Aorta (tissue), 5 donors: ENCODE data around the gene RUVBL1. TPM values are rescaled to one million over a fixed set of nuclear protein-coding genes. Genes with fewer than 3 reads are reported as not detected.
A peak's percentile ranks its signal among the peaks of the same experiment; 100 is the strongest.

Source experiments
- ATAC-seq: fragments of 200-7000 bp; cut with Tn5 transposase; one replicate; pipeline ENCODE4 v1.9.1; 2022; ENCODE audit warnings: moderate library complexity; ENCODE audit not compliant: low FRiP score
- DNase-seq, 2 donors: peaks; one replicate each; pipeline ENCODE4 v3.0.0-alpha.2; 2020
- H3K27ac ChIP-seq, 2 donors: one replicate each; pipeline ENCODE4 v1.5.1; 2013; ENCODE audit warnings: low read length in 2 of 2, mild to moderate bottlenecking in 2 of 2, moderate library complexity in 2 of 2, control low read depth in 1 of 2, inconsistent platforms in 1 of 2, low read depth in 1 of 2
- H3K27me3 ChIP-seq, 2 donors: one replicate each; pipeline ENCODE4 v1.6.1; 2013; ENCODE audit warnings: control low read depth in 1 of 2, low read length in 1 of 2, mild to moderate bottlenecking in 1 of 2, moderate library complexity in 1 of 2; ENCODE audit not compliant: insufficient read depth in 2 of 2, control insufficient read depth in 1 of 2
- H3K36me3 ChIP-seq, 2 donors: one replicate each; pipeline ENCODE4 v1.6.1; 2013; ENCODE audit warnings: control low read depth in 1 of 2, low read length in 1 of 2, mild to moderate bottlenecking in 1 of 2; ENCODE audit not compliant: insufficient read depth in 2 of 2, control insufficient read depth in 1 of 2
- H3K4me1 ChIP-seq, 2 donors: one replicate each; pipeline ENCODE4 v1.6.1; 2013; ENCODE audit warnings: low read length in 2 of 2, control low read depth in 1 of 2, mild to moderate bottlenecking in 1 of 2, moderate library complexity in 1 of 2; ENCODE audit not compliant: insufficient read depth in 2 of 2, control insufficient read depth in 1 of 2
- H3K4me3 ChIP-seq, 2 donors: one replicate each; pipeline ENCODE4 v1.5.1; 2013; ENCODE audit warnings: low read length in 2 of 2, control low read depth in 1 of 2, mild to moderate bottlenecking in 1 of 2
- H3K9me3 ChIP-seq: one replicate; pipeline ENCODE4 v1.6.1; 2013; ENCODE audit warnings: mild to moderate bottlenecking, low read length; ENCODE audit not compliant: control insufficient read depth
- WGBS, 2 donors: extraction: QIAGEN DNeasy Blood & Tissue Kit; methylation state at CpG; one replicate each; pipeline ENCODE4 v1.1.7; 2013; 5-methylcytosine and 5-hydroxymethylcytosine counted together
- intact Hi-C, 2 donors: fragments of 100-400 bp; cut with DNase I; formaldehyde crosslinking; loops; one replicate each; pipeline versions ENCODE4 v1.14.2 to v1.15.0; 2022
- polyA plus RNA-seq, 2 donors: library from polyadenylated mRNA; stranded (reverse); fragments of 200-250 nt; gene quantifications; one replicate each; pipeline ENCODE4 v1.2.3, GENCODE V29; 2013
- total RNA-seq, 2 donors: library from RNA; stranded (reverse); fragmentation: NEBNext Ultra II Directional; extraction: Animal tissue kit (Norgen Biotek cat#: 25700); gene quantifications; one replicate each; pipeline ENCODE4 v1.2.1, GENCODE V29; 2021
- donor health status: healthy with polysubstance abuse.
- donor health status: Bipolar disorder and iron deficiency.
- donor health status: DM: no; HTN: no; CAD: no.
- donor health status: DM: no; HTN: no; CAD: no.
- donor health status: DM: yes; HTN: yes; CAD: no.

Gene RUVBL1
- total and polyA plus RNA-seq, 4 donors: 12.3 to 18.5 (median 16.5) TPM

DNA sequence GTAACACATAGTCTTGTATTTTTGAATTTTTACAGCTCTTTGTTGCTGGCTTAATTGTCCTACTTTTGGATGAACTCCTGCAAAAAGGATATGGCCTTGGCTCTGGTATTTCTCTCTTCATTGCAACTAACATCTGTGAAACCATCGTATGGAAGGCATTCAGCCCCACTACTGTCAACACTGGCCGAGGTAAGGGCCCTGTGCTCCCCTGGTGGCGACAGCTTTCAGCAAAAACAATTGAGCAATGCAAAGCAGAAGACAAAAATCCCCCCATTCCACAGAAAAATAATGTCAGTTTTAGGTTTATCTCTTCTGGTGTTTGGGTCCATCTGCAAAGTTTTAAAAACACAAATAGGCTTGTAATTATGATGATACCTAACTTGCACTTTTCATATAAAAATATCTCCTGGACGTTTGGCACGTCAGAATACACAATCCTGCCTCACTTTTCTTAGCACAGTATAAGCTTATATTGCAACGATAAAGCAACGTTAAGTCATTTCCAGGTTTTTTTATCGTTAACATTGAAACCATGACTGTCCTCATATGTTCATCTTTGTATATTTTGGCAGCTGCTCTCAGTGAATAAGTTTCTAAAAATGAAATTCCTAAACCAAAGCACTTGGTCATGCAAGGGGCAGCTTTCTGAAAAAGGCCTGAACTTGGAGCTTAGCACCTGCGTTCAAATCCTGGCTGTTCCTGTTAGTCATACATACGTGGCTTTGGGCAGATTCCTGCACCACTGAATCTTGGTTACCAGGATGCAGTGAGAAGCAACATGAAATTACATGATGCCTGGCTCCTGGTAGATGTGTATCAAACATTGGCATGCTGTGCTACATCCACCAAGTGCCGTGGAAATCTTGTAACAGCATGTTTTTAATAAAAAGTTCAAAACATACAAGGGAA is 62.9 kb downstream of the RUVBL1 start:
- WGBS, 2 donors: 44 to 50% methylated on average over 11 of the region's 11 CpGs
- Histone ChIP-seq H3K9me3 (no peaks in the 10 kb centered on the region), H3K27ac (no peak overlapping the region), H3K4me1 (no peaks in the 10 kb centered on the region), H3K36me3 (peaks cover 0 to 15% of the 10 kb centered on the region in 2 donors), H3K27me3 (no peaks in the 10 kb centered on the region), H3K4me3 (no peak overlapping the region)
- ATAC-seq (no peak), DNase-seq (no peak)
- intact Hi-C loops: no loop called here

DNA sequence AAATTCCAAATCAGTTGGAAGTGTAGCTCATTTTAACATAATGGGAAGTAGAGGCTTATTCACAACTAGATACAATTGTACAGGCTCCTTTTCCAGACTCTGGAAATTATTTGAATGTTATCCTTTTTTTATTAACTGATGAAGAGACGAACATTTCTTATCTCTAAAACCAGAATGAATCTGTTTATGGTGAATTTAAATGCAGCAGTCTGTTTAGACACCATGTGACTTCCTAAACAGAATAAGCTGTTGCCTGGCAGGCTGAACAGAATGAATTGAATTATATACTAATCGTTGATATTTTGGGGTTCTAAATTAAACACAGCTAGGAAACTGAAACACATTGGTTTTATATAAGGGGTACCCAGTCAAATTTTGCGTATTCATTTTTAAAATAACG is 67.4 kb downstream of the RUVBL1 start:
- H3K9me3 ChIP-seq: no peaks in the 10 kb centered on the region
- 32 to 82% methylated on average over 4 of the region's 4 CpGs for WGBS, 2 donors
- no peak for DNase-seq
- H3K27me3 ChIP-seq: no peaks in the 10 kb centered on the region
- peaks cover 3 to 16% of the 10 kb centered on the region in 2 donors for H3K4me1 ChIP-seq
- intact Hi-C loops: loop anchor here in 1 of 2 donors (10.0 kb wide), 2 partner anchors 381 to 461 kb away; partner anchors contain the start of genes ABTB1, MCM2 and TPRA1
- H3K27ac ChIP-seq: no peak overlapping the region
- H3K4me3 ChIP-seq: no peak overlapping the region
- ATAC-seq: no peak
- peaks cover 0 to 4% of the 10 kb centered on the region in 2 donors for H3K36me3 ChIP-seq

DNA sequence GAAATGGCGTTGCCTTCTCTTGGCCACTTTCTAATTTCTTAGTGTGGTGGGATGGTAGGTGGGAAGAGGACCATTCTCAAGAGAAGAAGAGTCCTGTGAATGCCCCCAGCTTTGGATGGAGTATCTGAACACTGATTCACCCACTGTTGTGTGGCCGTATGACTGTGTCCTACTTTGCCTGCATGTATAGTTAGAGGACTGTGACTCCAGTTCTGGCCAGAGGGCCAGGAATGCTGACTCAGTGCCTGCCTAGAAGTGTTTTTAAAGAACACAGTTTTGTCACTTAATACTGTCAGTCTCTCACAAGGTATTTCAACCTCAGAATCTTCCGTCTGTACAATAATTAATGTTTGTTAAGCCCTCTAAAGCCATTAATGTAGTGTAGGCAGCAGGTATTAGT is 69.2 kb downstream of the RUVBL1 start:
- H3K4me3 ChIP-seq: no peak overlapping the region
- DNase-seq (no peak), ATAC-seq (no peak)
- peaks cover 3 to 16% of the 10 kb centered on the region in 2 donors for H3K4me1 ChIP-seq
- intact Hi-C loops: loop anchor here in 1 of 2 donors (10.0 kb wide), 2 partner anchors 380 to 460 kb away; partner anchors contain the start of genes ABTB1, MCM2 and TPRA1
- H3K36me3 ChIP-seq: peaks cover 0 to 4% of the 10 kb centered on the region in 2 donors
- WGBS, 2 donors: 29 to 33% methylated on average over 3 of the region's 3 CpGs
- H3K27ac ChIP-seq: no peak overlapping the region
- H3K27me3 ChIP-seq: no peaks in the 10 kb centered on the region
- H3K9me3 ChIP-seq: no peaks in the 10 kb centered on the region

GRCh38 chr3:128053614-128054013 is 70.0 kb downstream of the RUVBL1 start:
- no peak for ATAC-seq
- Histone ChIP-seq H3K27me3 (no peaks in the 10 kb centered on the region), H3K36me3 (peaks cover 0 to 4% of the 10 kb centered on the region in 2 donors), H3K27ac (no peak overlapping the region), H3K4me3 (peak overlapping the region; percentile 62 to 99), H3K4me1 (peaks cover 3 to 16% of the 10 kb centered on the region in 2 donors), H3K9me3 (no peaks in the 10 kb centered on the region)
- no peak for DNase-seq
- WGBS, 2 donors: 37 to 45% methylated on average over 6 of the region's 6 CpGs
- intact Hi-C loops: loop anchor here in 1 of 2 donors (10.0 kb wide), 2 partner anchors 379 to 459 kb away; partner anchors contain the start of genes ABTB1, MCM2 and TPRA1

DNA sequence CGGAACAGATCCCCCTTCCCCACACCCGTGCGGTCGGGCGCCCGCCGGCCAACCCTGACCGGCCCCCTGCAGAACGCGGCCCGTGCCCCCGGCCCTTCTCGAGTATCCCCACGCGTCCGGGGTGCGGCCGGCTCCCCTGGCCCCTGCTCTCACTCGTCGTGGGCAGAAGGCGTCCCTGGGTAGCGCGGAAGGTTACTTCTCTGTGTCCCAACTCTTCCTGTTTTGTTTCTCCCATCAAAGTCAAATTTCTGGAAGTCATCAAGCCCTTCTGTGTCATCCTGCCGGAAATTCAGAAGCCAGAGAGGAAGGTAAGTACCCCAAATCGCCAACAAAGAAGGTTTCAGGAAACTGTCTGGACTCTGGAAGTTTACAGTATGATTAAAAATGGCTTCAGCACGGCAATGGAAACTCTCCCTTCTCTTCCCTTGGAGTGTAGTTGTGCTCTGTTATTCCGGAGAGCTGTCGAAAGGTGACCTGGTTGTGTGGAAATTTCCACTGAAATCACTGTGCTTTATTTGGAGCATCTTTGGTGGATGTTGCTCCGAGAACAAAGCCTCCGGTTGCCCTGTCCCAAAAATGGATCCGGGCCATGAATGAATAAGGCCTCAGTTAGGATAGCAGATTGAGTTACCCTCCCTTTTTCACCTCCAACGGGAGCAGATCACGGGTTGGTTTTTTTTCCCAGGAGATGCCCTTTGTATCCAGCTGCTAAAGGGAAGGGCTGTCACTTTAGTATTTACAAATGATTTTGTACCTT is 70.8 kb downstream of the RUVBL1 start:
- Histone ChIP-seq H3K4me3 (peak overlapping the region; percentile 62 to 99), H3K27me3 (no peaks in the 10 kb centered on the region), H3K9me3 (no peaks in the 10 kb centered on the region), H3K27ac (peak overlapping the region; percentile 74 to 91), H3K36me3 (peaks cover 0 to 4% of the 10 kb centered on the region in 2 donors), H3K4me1 (peaks cover 3 to 16% of the 10 kb centered on the region in 2 donors)
- DNase-seq (no peak), ATAC-seq (peak; percentile 6)
- WGBS, 2 donors: 0% methylated on average over 30 to 33 of the region's 33 CpGs
- intact Hi-C loops: loop anchor here in 1 of 2 donors (10.0 kb wide), 2 partner anchors 378 to 458 kb away; partner anchors contain the start of genes ABTB1, MCM2 and TPRA1

DNA sequence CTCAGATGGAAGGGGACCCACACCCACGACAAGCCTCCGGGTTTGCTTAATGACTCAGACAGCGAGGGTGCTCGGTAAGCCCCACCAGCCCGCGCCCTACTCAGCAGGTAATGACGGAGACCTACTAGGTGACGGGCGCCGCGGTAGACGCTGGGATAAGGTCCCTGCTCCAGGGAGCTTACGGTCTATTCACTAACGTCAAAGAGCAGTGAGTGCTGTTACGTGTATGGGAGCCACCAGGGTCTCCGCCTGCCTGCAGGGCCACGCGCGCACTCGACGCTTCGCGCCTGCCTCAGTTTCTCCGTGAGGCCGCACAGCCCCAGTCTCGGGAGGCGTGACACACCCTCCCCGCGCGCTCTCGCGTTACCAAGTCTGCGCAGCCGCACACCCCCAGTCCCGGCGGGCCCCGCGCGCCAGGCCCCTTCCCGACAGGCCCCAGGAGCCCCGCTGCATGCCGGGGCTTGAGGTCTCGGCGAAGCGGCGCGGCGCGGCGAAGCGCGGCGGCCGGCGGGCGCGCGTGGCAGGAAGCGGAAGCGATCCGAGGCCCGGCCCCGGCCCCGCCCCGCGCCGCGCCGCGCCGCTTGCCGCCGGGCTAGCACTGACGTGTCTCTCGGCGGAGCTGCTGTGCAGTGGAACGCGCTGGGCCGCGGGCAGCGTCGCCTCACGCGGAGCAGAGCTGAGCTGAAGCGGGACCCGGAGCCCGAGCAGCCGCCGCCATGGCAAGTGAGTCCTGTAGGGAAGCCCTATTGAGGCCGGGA is 71.6 kb downstream of the RUVBL1 start, which contains the start of gene SEC61A1:
SEC61A1 (plus strand) TSS at position 601 of the 758 bp plus-strand sequence; CDS start at position 717, 116 bp downstream.
- Histone ChIP-seq H3K4me1 (peaks cover 3 to 16% of the 10 kb centered on the region in 2 donors), H3K4me3 (peak within 1 kb of the TSS; percentile 62 to 99), H3K27me3 (no peaks in the 10 kb centered on the region), H3K9me3 (no peaks in the 10 kb centered on the region), H3K36me3 (peaks cover 0 to 2% of the 10 kb centered on the region in 2 donors), H3K27ac (peak within 1 kb of the TSS; percentile 74 to 91)
- peak; percentile 98 for ATAC-seq
- whole genome bisulfite sequencing, 2 donors: 1% methylated on average over 90 of the region's 90 CpGs
- intact Hi-C loops: loop anchor here in 1 of 2 donors (10.0 kb wide), 2 partner anchors 377 to 457 kb away; partner anchors contain the start of genes ABTB1, MCM2 and TPRA1
- DNase-seq: peak; percentile 97 to 98

- H3K4me3 ChIP-seq: peak overlapping the region; percentile 55 to 58
- intact Hi-C loops: loop anchor here in 1 of 2 donors (10.0 kb wide), 2 partner anchors 377 to 457 kb away; partner anchors contain the start of genes ABTB1, MCM2 and TPRA1
- no peaks in the 10 kb centered on the region for H3K9me3 ChIP-seq
- ATAC-seq (peak; percentile 28), DNase-seq (no peak)
- 10 to 11% methylated on average over 10 of the region's 10 CpGs for WGBS, 2 donors
- H3K27me3 ChIP-seq: no peaks in the 10 kb centered on the region
- H3K4me1 ChIP-seq: peaks cover 3 to 16% of the 10 kb centered on the region in 2 donors
- no peak overlapping the region for H3K27ac ChIP-seq
- peaks cover 0 to 2% of the 10 kb centered on the region in 2 donors for H3K36me3 ChIP-seq
Observed at GRCh38 chr3:128051459-128051836, 72.2 kb downstream of the RUVBL1 start.
